Activated CD4-positive, alpha-beta T cell treated with anti-CD3 and anti-CD28 coated beads, Interleukin-2, amount 50 U/mL, for 48 hours (primary cell): ENCODE data around the gene CAP2.
"Not testable (repeated sequence)": the region's sequence is repeated elsewhere in the genome, so short reads cannot be mapped to it uniquely, and the experiment has no call there.

Experiments used
- DNase-seq, 2 experiments: peaks; one replicate each; pipeline ENCODE4 v3.0.0-alpha.2; 2020

CAP2 gene

DNA sequence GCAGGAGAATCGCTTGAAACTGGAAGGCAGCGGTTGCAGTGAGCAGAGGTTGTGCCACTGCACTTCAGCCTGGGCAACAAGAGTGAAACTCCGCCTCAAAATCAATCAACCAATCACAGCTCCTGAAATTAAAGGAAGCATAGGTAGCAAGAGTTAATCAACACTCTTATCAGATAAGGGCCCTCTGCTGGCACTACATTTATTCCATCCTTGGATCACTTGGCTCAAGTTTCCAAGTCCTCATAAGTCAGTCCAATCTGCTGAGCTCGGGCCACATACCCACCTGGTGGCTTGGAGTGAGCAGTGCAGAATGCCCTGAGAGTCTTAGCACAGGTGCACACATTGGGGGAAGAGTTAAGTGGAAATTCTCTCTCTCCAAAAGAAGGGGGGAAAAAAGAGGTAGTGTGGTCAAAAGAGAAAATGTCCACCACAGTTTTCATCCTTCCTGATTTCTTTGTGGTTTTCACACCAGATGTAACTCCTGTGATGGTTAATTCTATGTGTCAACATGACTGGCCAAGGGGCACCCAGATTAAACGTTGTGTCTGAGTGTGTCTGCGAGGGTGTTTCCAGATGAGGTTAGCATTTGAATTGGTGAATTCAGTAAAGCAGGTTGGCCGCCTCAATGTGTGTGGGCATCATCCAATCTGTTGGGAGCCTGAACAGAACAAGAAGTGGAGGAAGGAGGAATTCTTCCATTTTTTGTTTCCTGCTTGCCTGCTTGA is 192.5 kb downstream of the CAP2 start:
- no peak for DNase-seq

DNA sequence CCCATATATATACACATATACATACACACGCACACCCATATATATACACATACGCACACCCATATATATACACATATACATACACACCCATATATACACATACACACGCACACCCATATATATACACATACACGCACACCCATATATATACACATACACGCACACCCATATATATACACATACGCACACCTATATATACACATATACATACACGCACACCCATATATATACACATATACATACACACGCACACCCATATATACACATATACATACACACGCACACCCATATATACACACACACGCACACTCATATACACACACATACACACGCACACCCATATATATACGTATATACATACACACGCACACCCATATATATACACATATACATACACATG is 193.2 kb downstream of the CAP2 start:
- DNase-seq = not testable (repeated sequence)

DNA sequence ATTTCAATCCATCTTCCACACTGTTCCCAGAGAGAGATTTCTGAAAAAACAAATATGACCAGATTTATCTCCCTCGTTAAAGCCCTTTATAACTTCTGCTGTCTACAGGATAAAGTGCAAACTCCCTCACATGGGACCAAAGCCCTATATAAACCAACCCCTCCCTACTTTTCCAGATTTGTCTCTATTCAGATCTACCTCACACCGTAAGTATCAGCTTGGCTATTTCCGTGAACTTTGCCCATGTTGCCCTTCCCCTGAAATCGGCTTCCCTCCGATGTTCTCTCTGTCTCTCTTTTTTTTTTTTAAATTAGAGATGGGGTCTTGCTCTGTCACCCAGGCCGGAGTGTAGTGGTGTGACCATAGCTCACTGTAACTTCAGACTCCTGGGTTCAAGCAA is 194.6 kb downstream of the CAP2 start:
- DNase-seq = no peak

GRCh38 chr6:17589406-17590096 is 196.2 kb downstream of the CAP2 start:
- peak in 1 of 2 experiments; percentile 23 for DNase-seq

GRCh38 chr6:17591287-17591686 is 197.9 kb downstream of the CAP2 start:
- no peak for DNase-seq

DNA sequence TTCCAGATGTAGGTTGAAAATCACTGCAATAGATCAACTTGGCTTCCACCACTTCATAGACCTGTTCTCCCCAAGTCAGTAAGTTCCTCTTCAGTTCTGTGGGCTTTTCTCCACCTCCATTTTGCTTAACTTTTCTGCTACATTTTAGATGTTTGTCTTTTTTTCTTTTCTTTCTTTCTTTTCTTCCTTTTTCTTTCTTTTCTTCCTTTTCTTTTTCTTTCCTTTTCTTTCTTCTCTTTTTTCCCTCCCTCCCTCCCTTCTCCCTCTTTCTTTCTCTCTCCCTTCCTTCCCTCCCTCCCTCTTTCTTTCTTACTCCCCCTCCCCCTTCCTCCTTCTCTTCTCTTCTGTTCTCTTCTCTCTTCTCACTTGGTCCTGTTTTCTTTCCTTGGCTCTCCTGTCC is 199.9 kb downstream of the CAP2 start:
- DNase-seq = no peak

DNA sequence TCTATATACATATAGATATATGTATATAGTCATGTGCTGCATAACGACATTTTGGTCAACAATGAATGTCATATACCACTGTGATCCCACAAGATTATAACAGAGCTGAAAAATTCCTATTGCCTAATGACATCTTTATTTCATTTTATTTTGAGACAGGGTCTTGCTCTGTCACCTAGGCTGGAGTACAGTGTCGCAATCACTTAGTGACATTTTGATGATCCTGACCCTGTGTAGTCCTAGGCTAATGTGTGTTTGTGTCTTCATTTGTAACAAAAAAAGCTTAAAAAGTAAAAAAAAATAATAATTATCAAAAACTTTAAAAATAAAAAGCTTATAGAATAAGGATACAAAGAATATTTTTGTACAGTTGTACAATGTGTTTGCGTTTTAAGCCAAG is 202.7 kb downstream of the CAP2 start:
- no peak for DNase-seq

- peak; percentile 97 for DNase-seq
Observed at GRCh38 chr6:17599877-17600526, 206.6 kb downstream of the CAP2 start, which contains the start of gene FAM8A1. Gene FAM8A1, plus strand, starts transcription at chr6:17600302. Its CDS starts 108 bp downstream, at chr6:17600410.

- DNase-seq = peak; percentile 42 to 52
Observed at GRCh38 chr6:17600527-17601385, 207.4 kb downstream of the CAP2 start.

- DNase-seq = no peak
Observed at GRCh38 chr6:17601386-17601703, 207.9 kb downstream of the CAP2 start.

- no peak for DNase-seq
Observed at GRCh38 chr6:17602888-17603287, 209.5 kb downstream of the CAP2 start.

- no peak for DNase-seq
Observed at GRCh38 chr6:17606606-17607005, 213.2 kb downstream of the CAP2 start.
